ENCODE data around the gene VCPKMT.

- TF ChIP-seq CTCF (IDR thresholded peaks at IDR 0.05) (no peak), POLR2A (IDR thresholded peaks at IDR 0.05) (no peak)
Observed at GRCh38 chr14:50086321-50086711, 30.1 kb downstream of the VCPKMT start.

Data from suprapubic skin (tissue), 3 donors.